Sigmoid colon (tissue), 4 donors: Measurements from ENCODE around the gene TACC2.

Experiments used
- EP300 ChIP-seq, 4 donors: sonication (generic); formaldehyde crosslinking; IDR thresholded peaks; one replicate each; pipeline ENCODE4 v1.6.1; 2017; ENCODE audit warnings: antibody characterized with exemption in 4 of 4
- POLR2A ChIP-seq, 2 donors: fragments of 450-650 bp; IDR thresholded peaks; one replicate each; pipeline ENCODE4 v1.6.1; 2016; ENCODE audit warnings: antibody characterized with exemption in 2 of 2, mild to moderate bottlenecking in 2 of 2, moderate library complexity in 2 of 2
- TF ChIP-seq, protein P1 (sequence below), 4 experiments: fragments of 450-650 bp in 3 of 4; fragments of 200-600 bp in 1 of 4; IDR thresholded peaks; one replicate each; pipeline ENCODE4 v1.5.1; 2016 to 2019; ENCODE audit warnings: antibody characterized with exemption in 4 of 4, mild to moderate bottlenecking in 3 of 4, moderate library complexity in 2 of 4

DNA sequence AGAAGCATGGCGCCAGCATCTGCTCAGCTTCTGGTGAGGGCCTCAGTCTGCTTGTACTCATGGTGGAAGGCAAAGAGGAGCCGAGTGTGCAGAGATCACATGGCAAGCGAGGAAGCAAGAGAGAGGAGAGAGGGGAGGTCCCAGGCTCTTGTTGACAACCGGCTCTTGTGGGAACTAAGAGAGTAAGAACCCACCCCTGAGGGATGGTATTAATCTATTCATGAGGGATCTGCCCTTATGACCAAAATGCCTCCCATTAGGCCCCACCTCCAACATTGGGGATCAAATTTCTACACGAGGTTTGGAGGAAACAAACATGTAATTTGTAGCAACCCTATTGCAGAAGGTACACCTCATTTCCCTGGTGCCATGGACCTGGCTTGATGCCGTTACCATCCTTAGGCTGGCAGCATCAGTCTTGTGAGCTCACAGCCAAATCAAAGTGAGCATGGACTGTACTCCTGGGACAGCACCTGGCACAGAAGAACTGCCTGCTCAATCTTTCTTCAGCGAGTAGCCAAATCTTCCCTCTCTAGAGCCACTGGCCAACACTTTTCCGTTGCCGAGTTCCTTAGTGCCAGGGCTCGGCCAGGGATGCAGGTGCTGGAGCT, 288.7 kb downstream of the TACC2 start:
- TF ChIP-seq EP300 (IDR thresholded peaks at IDR 0.05): no peak
- TF ChIP-seq, protein P1, sequence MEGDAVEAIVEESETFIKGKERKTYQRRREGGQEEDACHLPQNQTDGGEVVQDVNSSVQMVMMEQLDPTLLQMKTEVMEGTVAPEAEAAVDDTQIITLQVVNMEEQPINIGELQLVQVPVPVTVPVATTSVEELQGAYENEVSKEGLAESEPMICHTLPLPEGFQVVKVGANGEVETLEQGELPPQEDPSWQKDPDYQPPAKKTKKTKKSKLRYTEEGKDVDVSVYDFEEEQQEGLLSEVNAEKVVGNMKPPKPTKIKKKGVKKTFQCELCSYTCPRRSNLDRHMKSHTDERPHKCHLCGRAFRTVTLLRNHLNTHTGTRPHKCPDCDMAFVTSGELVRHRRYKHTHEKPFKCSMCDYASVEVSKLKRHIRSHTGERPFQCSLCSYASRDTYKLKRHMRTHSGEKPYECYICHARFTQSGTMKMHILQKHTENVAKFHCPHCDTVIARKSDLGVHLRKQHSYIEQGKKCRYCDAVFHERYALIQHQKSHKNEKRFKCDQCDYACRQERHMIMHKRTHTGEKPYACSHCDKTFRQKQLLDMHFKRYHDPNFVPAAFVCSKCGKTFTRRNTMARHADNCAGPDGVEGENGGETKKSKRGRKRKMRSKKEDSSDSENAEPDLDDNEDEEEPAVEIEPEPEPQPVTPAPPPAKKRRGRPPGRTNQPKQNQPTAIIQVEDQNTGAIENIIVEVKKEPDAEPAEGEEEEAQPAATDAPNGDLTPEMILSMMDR (IDR thresholded peaks at IDR 0.05): no peak
- TF ChIP-seq POLR2A (IDR thresholded peaks at IDR 0.05): no peak
